GM12878 (cell line): ENCODE results near the gene PTPN5. TPM values are rescaled to one million over a fixed set of nuclear protein-coding genes. Genes with fewer than 3 reads are reported as not detected.

Experiments used
- ATAC-seq: fragments of 200-7000 bp; cut with Tn5 transposase; 3 replicates; pipeline ENCODE4 v1.9.1; 2020; ENCODE audit warnings: mild to moderate bottlenecking, moderate library complexity
- BruUV-seq: library from RNA; stranded (reverse); fragments of 400-500 nt; replicated peaks from 2 replicates; lab custom pipeline; 2021; lab: Mats Ljungman, UMichigan
- CTCF ChIA-PET: fragments of 300-600 bp; sonication (Branson Sonifier 250); formaldehyde crosslinking; extraction: SDS; loops from one replicate; lab custom pipeline; 2021; ENCODE audit warnings: inconsistent platforms; lab: Yijun Ruan, JAX
- POLR2A ChIA-PET: fragments of 350-600 bp; formaldehyde crosslinking; extraction: SDS; loops from one replicate; lab custom pipeline; 2021; ENCODE audit warnings: inconsistent platforms; lab: Charles Lee
- RAD21 ChIA-PET: fragments of 300-600 bp; sonication (Branson Sonifier 250); formaldehyde crosslinking; loops from one replicate; lab custom pipeline; 2023; ENCODE audit warnings: antibody characterized with exemption; ENCODE audit not compliant: unreplicated experiment; lab: Charles Lee
- SMC1A ChIA-PET: fragments of 300-600 bp; sonication (Branson Sonifier 250); formaldehyde crosslinking; loops from one replicate; lab custom pipeline; 2023; ENCODE audit not compliant: unreplicated experiment, uncharacterized antibody; lab: Charles Lee
- DNase-seq: peaks from one replicate; pipeline ENCODE4 v3.0.0-alpha.2; 2011; ENCODE audit warnings: low read depth, low spot score
- FAIRE-seq: peaks from 3 replicates; lab custom pipeline; 2011; peaks lifted over from hg19 to GRCh38; lab: Jason Lieb, UNC
- H2AFZ ChIP-seq: 2 replicates; pipeline ENCODE4 v1.6.0; 2011; ENCODE audit warnings: low read depth, low read length, control low read depth; ENCODE audit not compliant: control insufficient read depth
- H3K27ac ChIP-seq: 2 replicates; pipeline ENCODE4 v1.5.1; 2011; ENCODE audit warnings: control low read depth; ENCODE audit not compliant: control insufficient read depth, insufficient read depth
- H3K27me3 ChIP-seq, 2 experiments: replicated peaks in 1 of 2; 2 replicates each; pipeline versions ENCODE4 v1.6.0 to v1.6.1; 2011; ENCODE audit warnings: low read length in 1 of 2; ENCODE audit not compliant: control insufficient read depth in 2 of 2, insufficient read depth in 2 of 2
- H3K36me3 ChIP-seq, 2 experiments: 2 replicates each; pipeline ENCODE4 v1.5.1; 2011; ENCODE audit warnings: low read length in 1 of 2; ENCODE audit not compliant: control insufficient read depth in 2 of 2, insufficient read depth in 2 of 2
- H3K4me1 ChIP-seq: 2 replicates; pipeline ENCODE4 v1.6.1; 2011; ENCODE audit warnings: mild to moderate bottlenecking, low read length, moderate library complexity, mixed read lengths; ENCODE audit not compliant: control insufficient read depth, insufficient read depth
- H3K4me2 ChIP-seq: 2 replicates; pipeline ENCODE4 v1.6.0; 2011; ENCODE audit warnings: control low read depth; ENCODE audit not compliant: control insufficient read depth, insufficient read depth
- H3K4me3 ChIP-seq: fragments of 200-600 bp; sonication (generic); 2 replicates; pipeline ENCODE4 v1.5.1; 2016
- H3K79me2 ChIP-seq: 2 replicates; pipeline ENCODE4 v1.6.0; 2011; ENCODE audit warnings: low read length; ENCODE audit not compliant: control insufficient read depth, insufficient read depth
- H3K9ac ChIP-seq: 2 replicates; pipeline ENCODE4 v1.8.0; 2011; ENCODE audit warnings: low read length, control low read depth, mixed read lengths; ENCODE audit not compliant: control insufficient read depth, insufficient read depth
- H3K9me3 ChIP-seq: replicated peaks from 3 replicates; pipeline ENCODE4 v1.5.1; 2011; ENCODE audit warnings: mild to moderate bottlenecking, low read length; ENCODE audit not compliant: control insufficient read depth, insufficient read depth
- H4K20me1 ChIP-seq: 2 replicates; pipeline ENCODE4 v1.6.0; 2011; ENCODE audit not compliant: control insufficient read depth, insufficient read depth
- CHD4 ChIP-seq: fragments of 200-600 bp; sonication (generic); IDR thresholded peaks from 2 replicates; pipeline ENCODE4 v1.6.1; 2016; ENCODE audit warnings: mild to moderate bottlenecking
- CREB1 ChIP-seq: IDR thresholded peaks from 2 replicates; pipeline ENCODE4 v1.6.1; 2012; ENCODE audit warnings: low read depth, mild to moderate bottlenecking, inconsistent platforms
- ELK1 ChIP-seq: IDR thresholded peaks from 2 replicates; pipeline ENCODE4 v1.6.1; 2012; ENCODE audit warnings: low read depth, low read length, improper control_type of control experiment
- JUND ChIP-seq: IDR thresholded peaks from 2 replicates; pipeline ENCODE4 v1.6.1; 2012; ENCODE audit warnings: low read depth, mild to moderate bottlenecking, low read length, improper control_type of control experiment, moderate library complexity
- PAX8 ChIP-seq: fragments of 450-650 bp; IDR thresholded peaks from 2 replicates; pipeline ENCODE4 v1.6.1; 2017; ENCODE audit warnings: mild to moderate bottlenecking, moderate library complexity
- SRF ChIP-seq, 2 experiments: IDR thresholded peaks; 2 replicates each; pipeline ENCODE4 v1.6.1; 2011; ENCODE audit warnings: low read depth in 2 of 2, low read length in 2 of 2, mild to moderate bottlenecking in 1 of 2, moderate library complexity in 1 of 2
- TBL1XR1 ChIP-seq: IDR thresholded peaks from 2 replicates; pipeline ENCODE4 v1.6.1; 2012; ENCODE audit warnings: low read depth, low read length, improper control_type of control experiment
- TCF12 ChIP-seq: IDR thresholded peaks from 2 replicates; pipeline ENCODE4 v1.6.1; 2011; ENCODE audit warnings: low read depth, mild to moderate bottlenecking, low read length
- WGBS: methylation state at CpG from one replicate; pipeline ENCODE4 v1.1.6; 2016; ENCODE audit warnings: low lambda C conversion rate; ENCODE audit not compliant: insufficient replicate concordance, insufficient coverage; ENCODE audit errors: missing lambda C conversion rate; 5-methylcytosine and 5-hydroxymethylcytosine counted together
- in situ Hi-C: fragments of 300-500 bp; cut with MboI; formaldehyde crosslinking; loops from 9 replicates; pipeline ENCODE4 v1.14.3; 2018; ENCODE audit warnings: mixed read lengths
- intact Hi-C: fragments of 100-400 bp; cut with micrococcal nuclease; formaldehyde crosslinking; loops from one replicate; pipeline ENCODE4 v1.14.2; 2022; ENCODE audit not compliant: unreplicated experiment
- polyA plus RNA-seq, 11 experiments: library from polyadenylated mRNA; depleted of rRNA in 4 of 11; unstranded in 6 of 11; stranded (reverse) in 5 of 11; fragments of >200 nt; fragmentation: Nextera tagmentation in 4 of 11; fragmentation: Illumina TruSeq in 1 of 11; extraction: Ambion mirVana in 4 of 11; extraction: Trizol in 1 of 11; gene quantifications; 1 replicate in 1 of 11; 2 replicates in 10 of 11; pipeline versions ENCODE4 v1.2.1 to v1.2.3, GENCODE V29; 2011 to 2016; ENCODE audit warnings: inconsistent platforms in 2 of 11, missing spikeins in 2 of 11, low read depth in 1 of 11
- total RNA-seq, 4 experiments: library from RNA; depleted of rRNA in 3 of 4; stranded (reverse); fragments of >200 nt in 3 of 4; fragmentation: Illumina TruSeq in 1 of 4; extraction: Trizol in 1 of 4; gene quantifications; 2 replicates each; pipeline versions ENCODE4 v1.2.1 to v1.2.3, GENCODE V29; 2013 to 2021
- TF ChIP-seq, protein P1 (sequence below): IDR thresholded peaks from 2 replicates; pipeline ENCODE4 v1.6.1; 2011; ENCODE audit warnings: borderline replicate concordance, low read depth, mild to moderate bottlenecking, moderate library complexity, low read length; ENCODE audit not compliant: insufficient read depth, poor library complexity, severe bottlenecking
- TF ChIP-seq, protein P2 (sequence below): fragments of 450-650 bp; IDR thresholded peaks from 2 replicates; pipeline ENCODE4 v1.6.1; 2017; ENCODE audit warnings: borderline replicate concordance
- TF ChIP-seq, protein P3 (sequence below): fragments of 450-650 bp; IDR thresholded peaks from 2 replicates; pipeline ENCODE4 v1.6.1; 2018; ENCODE audit warnings: borderline replicate concordance, mild to moderate bottlenecking; ENCODE audit not compliant: partially characterized antibody

Gene PTPN5
- total and polyA plus RNA-seq, 10 of the 15 experiments (the other 5 are each of a cell fraction or from before 2014, with no cell fraction given) = 0.04 to 0.06 (median 0.05) TPM; not detected in 7

GRCh38 chr11:18720091-18720807, 71.3 kb downstream of the PTPN5 start:
- TF ChIP-seq, protein P1, sequence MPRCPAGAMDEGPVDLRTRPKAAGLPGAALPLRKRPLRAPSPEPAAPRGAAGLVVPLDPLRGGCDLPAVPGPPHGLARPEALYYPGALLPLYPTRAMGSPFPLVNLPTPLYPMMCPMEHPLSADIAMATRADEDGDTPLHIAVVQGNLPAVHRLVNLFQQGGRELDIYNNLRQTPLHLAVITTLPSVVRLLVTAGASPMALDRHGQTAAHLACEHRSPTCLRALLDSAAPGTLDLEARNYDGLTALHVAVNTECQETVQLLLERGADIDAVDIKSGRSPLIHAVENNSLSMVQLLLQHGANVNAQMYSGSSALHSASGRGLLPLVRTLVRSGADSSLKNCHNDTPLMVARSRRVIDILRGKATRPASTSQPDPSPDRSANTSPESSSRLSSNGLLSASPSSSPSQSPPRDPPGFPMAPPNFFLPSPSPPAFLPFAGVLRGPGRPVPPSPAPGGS = no peak
- TF ChIP-seq TCF12 (no peak), CREB1 (no peak), JUND (no peak), SRF (IDR thresholded peaks at IDR 0.05; ENCODE audit: low read depth in 2 of 2, low read length in 2 of 2) (no peak), TBL1XR1 (no peak), ELK1 (no peak), CHD4 (no peak), PAX8 (no peak)
- TF ChIP-seq, protein P2, sequence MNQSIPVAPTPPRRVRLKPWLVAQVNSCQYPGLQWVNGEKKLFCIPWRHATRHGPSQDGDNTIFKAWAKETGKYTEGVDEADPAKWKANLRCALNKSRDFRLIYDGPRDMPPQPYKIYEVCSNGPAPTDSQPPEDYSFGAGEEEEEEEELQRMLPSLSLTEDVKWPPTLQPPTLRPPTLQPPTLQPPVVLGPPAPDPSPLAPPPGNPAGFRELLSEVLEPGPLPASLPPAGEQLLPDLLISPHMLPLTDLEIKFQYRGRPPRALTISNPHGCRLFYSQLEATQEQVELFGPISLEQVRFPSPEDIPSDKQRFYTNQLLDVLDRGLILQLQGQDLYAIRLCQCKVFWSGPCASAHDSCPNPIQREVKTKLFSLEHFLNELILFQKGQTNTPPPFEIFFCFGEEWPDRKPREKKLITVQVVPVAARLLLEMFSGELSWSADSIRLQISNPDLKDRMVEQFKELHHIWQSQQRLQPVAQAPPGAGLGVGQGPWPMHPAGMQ = no peak
- TF ChIP-seq, protein P3, sequence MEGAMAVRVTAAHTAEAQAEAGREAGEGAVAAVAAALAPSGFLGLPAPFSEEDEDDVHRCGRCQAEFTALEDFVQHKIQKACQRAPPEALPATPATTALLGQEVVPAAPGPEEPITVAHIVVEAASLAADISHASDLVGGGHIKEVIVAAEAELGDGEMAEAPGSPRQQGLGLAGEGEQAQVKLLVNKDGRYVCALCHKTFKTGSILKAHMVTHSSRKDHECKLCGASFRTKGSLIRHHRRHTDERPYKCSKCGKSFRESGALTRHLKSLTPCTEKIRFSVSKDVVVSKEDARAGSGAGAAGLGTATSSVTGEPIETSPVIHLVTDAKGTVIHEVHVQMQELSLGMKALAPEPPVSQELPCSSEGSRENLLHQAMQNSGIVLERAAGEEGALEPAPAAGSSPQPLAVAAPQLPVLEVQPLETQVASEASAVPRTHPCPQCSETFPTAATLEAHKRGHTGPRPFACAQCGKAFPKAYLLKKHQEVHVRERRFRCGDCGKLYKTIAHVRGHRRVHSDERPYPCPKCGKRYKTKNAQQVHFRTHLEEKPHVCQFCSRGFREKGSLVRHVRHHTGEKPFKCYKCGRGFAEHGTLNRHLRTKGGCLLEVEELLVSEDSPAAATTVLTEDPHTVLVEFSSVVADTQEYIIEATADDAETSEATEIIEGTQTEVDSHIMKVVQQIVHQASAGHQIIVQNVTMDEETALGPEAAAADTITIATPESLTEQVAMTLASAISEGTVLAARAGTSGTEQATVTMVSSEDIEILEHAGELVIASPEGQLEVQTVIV = no peak
- DNase-seq = no peak
- no peak overlapping the region for H3K9ac ChIP-seq
- no peak overlapping the region for H3K4me2 ChIP-seq
- in situ Hi-C loops (no loop called here), intact Hi-C loops (loop anchor here (5.0 to 10.0 kb wide), 2 partner anchors 42 to 475 kb away; partner anchors contain the start of gene SAA2)
- ChIA-PET CTCF (interaction anchor here (1.0 to 8.0 kb wide), 7 partner anchors 10 to 180 kb away, joined by 3 to 131 read pairs (median 30); no protein-coding TSS in a partner anchor), SMC1A (interaction anchor here (1.0 to 4.4 kb wide), 4 partner anchors 11 to 179 kb away, joined by 3 to 44 read pairs (median 9); no protein-coding TSS in a partner anchor), POLR2A (no interaction called here), RAD21 (no interaction called here)
- H2AFZ ChIP-seq = no peak overlapping the region
- H3K27me3 ChIP-seq = no peaks in the 10 kb centered on the region; a peak in 3 of 4 replicates
- no peaks in the 10 kb centered on the region for H3K79me2 ChIP-seq
- BruUV-seq = no TSS peak
- H3K4me3 ChIP-seq = no peak overlapping the region
- ATAC-seq = no peak
- 86% methylated on average over 5 of the region's 5 CpGs for WGBS
- no peaks in the 10 kb centered on the region for H4K20me1 ChIP-seq
- peaks cover 9% of the 10 kb centered on the region for H3K4me1 ChIP-seq
- no peaks in the 10 kb centered on the region for H3K9me3 ChIP-seq
- H3K36me3 ChIP-seq = no peaks in the 10 kb centered on the region
- H3K27ac ChIP-seq = no peak overlapping the region
- FAIRE-seq = no peak
